ENCODE data around the gene SLC5A1. TPM values are rescaled to one million over a fixed set of nuclear protein-coding genes. Genes with fewer than 3 reads are reported as not detected.

The SLC5A1 gene
- total RNA-seq, 1 donor from 2014 or later = 215 TPM

Other genes starting within 250 kb of the SLC5A1 start
- 67.5 TPM for gene YWHAH, start 98.7 kb upstream of the SLC5A1 start, total RNA-seq
- not detected for gene C22orf42, start 116.0 kb downstream of the SLC5A1 start, total RNA-seq
- gene RFPL2, start 161.8 kb downstream of the SLC5A1 start, total RNA-seq = not detected
- not detected for gene SLC5A4, start 212.1 kb downstream of the SLC5A1 start, total RNA-seq

Measured in Right ventricle myocardium superior (tissue), 1 donor.